Prostate gland (tissue), 2 donors: ENCODE results near the gene ZNF223.

Source experiments
- CTCF ChIP-seq, 4 experiments: fragments of 200-600 bp in 2 of 4; fragments of 450-650 bp in 2 of 4; sonication (generic) in 2 of 4; IDR thresholded peaks; 1 replicate in 3 of 4; 2 replicates in 1 of 4; pipeline ENCODE4 v1.5.1; 2016 to 2019; ENCODE audit warnings: antibody characterized with exemption in 4 of 4, mild to moderate bottlenecking in 2 of 4, moderate library complexity in 2 of 4
- POLR2A ChIP-seq: fragments of 450-650 bp; IDR thresholded peaks from one replicate; pipeline ENCODE4 v1.6.1; 2016; ENCODE audit warnings: antibody characterized with exemption, mild to moderate bottlenecking
- POLR2AphosphoS5 ChIP-seq: sonication (generic); formaldehyde crosslinking; IDR thresholded peaks from one replicate; pipeline ENCODE4 v1.6.1; 2017; ENCODE audit warnings: antibody characterized with exemption

GRCh38 chr19:44076325-44076724 lies 24.5 kb downstream of the ZNF223 start:
- TF ChIP-seq CTCF (IDR thresholded peaks at IDR 0.05) = no peak
- TF ChIP-seq POLR2A = no peak
- TF ChIP-seq POLR2AphosphoS5 = no peak
